HL-60 (cell line): ENCODE data around the gene HEPACAM.

ENCODE experiments used
- POLR2AphosphoS5 ChIP-seq: IDR thresholded peaks from 2 replicates; pipeline ENCODE4 v1.6.1; 2012; ENCODE audit warnings: low read depth
- TF ChIP-seq, protein P1 (sequence below): IDR thresholded peaks from one replicate; pipeline ENCODE4 v1.5.1; 2011; ENCODE audit warnings: low read length, control low read depth, inconsistent platforms; ENCODE audit not compliant: insufficient read depth

DNA sequence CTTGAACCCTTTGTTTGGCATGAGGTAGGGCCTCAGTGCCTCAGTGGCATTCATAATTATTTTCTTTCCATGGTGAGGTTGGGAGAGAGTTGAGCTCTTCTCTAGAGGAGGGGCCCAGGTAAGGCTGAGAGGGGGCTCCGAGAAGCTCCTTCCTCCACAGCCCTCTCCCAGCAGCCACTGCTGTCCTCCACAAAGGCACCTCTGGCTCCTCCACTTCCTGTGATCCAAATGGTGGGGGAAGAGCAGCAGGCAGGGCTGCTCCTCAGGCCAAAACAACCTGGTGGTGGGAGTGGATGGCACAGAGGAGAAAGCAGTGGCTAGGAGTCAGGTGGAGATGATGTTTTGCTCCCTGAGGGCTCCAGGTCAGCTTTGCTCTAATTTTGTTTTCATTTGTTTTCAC lies 51.5 kb downstream of the HEPACAM start:
- TF ChIP-seq POLR2AphosphoS5: no peak
- TF ChIP-seq, protein P1, sequence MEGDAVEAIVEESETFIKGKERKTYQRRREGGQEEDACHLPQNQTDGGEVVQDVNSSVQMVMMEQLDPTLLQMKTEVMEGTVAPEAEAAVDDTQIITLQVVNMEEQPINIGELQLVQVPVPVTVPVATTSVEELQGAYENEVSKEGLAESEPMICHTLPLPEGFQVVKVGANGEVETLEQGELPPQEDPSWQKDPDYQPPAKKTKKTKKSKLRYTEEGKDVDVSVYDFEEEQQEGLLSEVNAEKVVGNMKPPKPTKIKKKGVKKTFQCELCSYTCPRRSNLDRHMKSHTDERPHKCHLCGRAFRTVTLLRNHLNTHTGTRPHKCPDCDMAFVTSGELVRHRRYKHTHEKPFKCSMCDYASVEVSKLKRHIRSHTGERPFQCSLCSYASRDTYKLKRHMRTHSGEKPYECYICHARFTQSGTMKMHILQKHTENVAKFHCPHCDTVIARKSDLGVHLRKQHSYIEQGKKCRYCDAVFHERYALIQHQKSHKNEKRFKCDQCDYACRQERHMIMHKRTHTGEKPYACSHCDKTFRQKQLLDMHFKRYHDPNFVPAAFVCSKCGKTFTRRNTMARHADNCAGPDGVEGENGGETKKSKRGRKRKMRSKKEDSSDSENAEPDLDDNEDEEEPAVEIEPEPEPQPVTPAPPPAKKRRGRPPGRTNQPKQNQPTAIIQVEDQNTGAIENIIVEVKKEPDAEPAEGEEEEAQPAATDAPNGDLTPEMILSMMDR: no peak
